Fibroblast of lung (primary cell): ENCODE results near the gene GRK5. TPM values are rescaled to one million over a fixed set of nuclear protein-coding genes. Genes with fewer than 3 reads are reported as not detected.

Experiments
- DNase-seq, 2 donors: peaks; one replicate each; pipeline versions ENCODE4 v3.0.0 to v3.0.0-alpha.2; 2010; ENCODE audit warnings: low read depth in 2 of 2
- H2AFZ ChIP-seq: 2 replicates; pipeline ENCODE4 v1.5.1; 2012; ENCODE audit warnings: low read length, control low read depth, inconsistent platforms
- H3K27ac ChIP-seq: 2 replicates; pipeline ENCODE4 v1.5.1; 2011; ENCODE audit warnings: low read length, control low read depth; ENCODE audit not compliant: insufficient read depth
- H3K27me3 ChIP-seq: 2 replicates; pipeline ENCODE4 v1.5.1; 2011; ENCODE audit warnings: mild to moderate bottlenecking, low read length; ENCODE audit not compliant: control insufficient read depth, insufficient read depth
- H3K36me3 ChIP-seq: 2 replicates; pipeline ENCODE4 v1.5.1; 2011; ENCODE audit warnings: low read length; ENCODE audit not compliant: control insufficient read depth, insufficient read depth
- H3K4me1 ChIP-seq: 2 replicates; pipeline ENCODE4 v1.5.1; 2011; ENCODE audit warnings: low read length; ENCODE audit not compliant: control insufficient read depth, insufficient read depth; ENCODE audit errors: extremely low read depth
- H3K4me2 ChIP-seq: 2 replicates; pipeline ENCODE4 v1.5.1; 2011; ENCODE audit warnings: low read length, control low read depth; ENCODE audit not compliant: insufficient read depth; ENCODE audit errors: extremely low read depth
- H3K4me3 ChIP-seq, 4 experiments: fragments of 200-600 bp in 1 of 4; sonication (generic) in 1 of 4; replicated peaks in 1 of 4; 2 replicates each; pipeline ENCODE4 v1.5.1; 2011 to 2016; ENCODE audit warnings: low read length in 4 of 4, low read depth in 3 of 4, mild to moderate bottlenecking in 3 of 4, control low read depth in 2 of 4, inconsistent platforms in 1 of 4, mixed read lengths in 1 of 4; ENCODE audit not compliant: insufficient read depth in 1 of 4; ENCODE audit errors: control extremely low read depth in 1 of 4
- H3K79me2 ChIP-seq: 2 replicates; pipeline ENCODE4 v1.5.1; 2012; ENCODE audit warnings: mild to moderate bottlenecking, low read length, inconsistent platforms; ENCODE audit not compliant: control insufficient read depth, insufficient read depth
- H3K9ac ChIP-seq: 2 replicates; pipeline ENCODE4 v1.5.1; 2011; ENCODE audit warnings: mild to moderate bottlenecking, low read length, control low read depth; ENCODE audit not compliant: insufficient read depth
- H3K9me3 ChIP-seq: 2 replicates; pipeline ENCODE4 v1.5.1; 2012; ENCODE audit warnings: low read depth, low read length; ENCODE audit not compliant: control insufficient read depth, insufficient read depth
- H4K20me1 ChIP-seq: 2 replicates; pipeline ENCODE4 v1.5.1; 2011; ENCODE audit warnings: low read length; ENCODE audit not compliant: control insufficient read depth, insufficient read depth; ENCODE audit errors: extremely low read depth
- EZH2 ChIP-seq: IDR thresholded peaks from 2 replicates; pipeline ENCODE4 v1.5.1; 2012; ENCODE audit warnings: low read length, control low read depth, mild to moderate bottlenecking; ENCODE audit errors: missing control alignments
- polyA plus RNA-seq, 2 donors: library from polyadenylated mRNA; depleted of rRNA in 1 of 2; stranded (reverse) in 1 of 2; unstranded in 1 of 2; fragments of >200 nt; gene quantifications; 2 replicates each; pipeline ENCODE4 v1.2.1, GENCODE V29; 2011 to 2012; ENCODE audit warnings: missing spikeins in 1 of 2
- total RNA-seq: library from RNA; depleted of rRNA; stranded (reverse); fragments of >200 nt; gene quantifications from 2 replicates; pipeline ENCODE4 v1.2.1, GENCODE V29; 2014
- TF ChIP-seq, protein P1 (sequence below), 2 donors: IDR thresholded peaks in 1 of 2; conservative IDR thresholded peaks in 1 of 2; 1 replicate in 1 of 2; 2 replicates in 1 of 2; pipeline ENCODE4 v1.5.1; 2011 to 2012; ENCODE audit warnings: low read length in 2 of 2, control low read depth in 1 of 2, inconsistent platforms in 1 of 2, low read depth in 1 of 2, mild to moderate bottlenecking in 1 of 2

The GRK5 gene
- total and polyA plus RNA-seq, 2 donors (not counting 1 experiment from before 2014, with no cell fraction given) = 24.1 to 90.3 TPM

DNA sequence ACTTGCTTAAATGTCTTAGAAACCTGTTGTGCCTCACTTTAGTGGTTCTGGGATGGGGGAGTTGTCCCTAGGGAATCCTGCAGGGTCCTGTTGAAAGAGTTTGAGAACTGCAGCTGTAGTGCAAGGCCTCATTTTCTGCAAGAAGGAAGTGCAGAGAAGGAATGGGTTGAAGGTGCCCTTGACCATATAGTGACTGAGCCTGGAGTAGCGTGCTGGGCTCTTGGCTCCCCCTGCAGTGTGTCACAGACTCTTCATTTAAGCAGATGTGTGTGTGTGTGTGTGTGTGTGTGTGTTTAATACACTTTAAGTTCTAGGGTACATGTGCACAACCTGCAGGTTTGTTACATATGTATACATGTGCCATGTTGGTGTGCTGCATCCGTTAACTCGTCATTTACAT is 92.2 kb downstream of the GRK5 start:
- Histone ChIP-seq H3K4me3 (no peak overlapping the region), H3K36me3 (no peaks in the 10 kb centered on the region), H3K9me3 (no peaks in the 10 kb centered on the region), H3K27me3 (no peaks in the 10 kb centered on the region), H2AFZ (no peak overlapping the region), H4K20me1 (no peaks in the 10 kb centered on the region), H3K9ac (no peak overlapping the region), H3K79me2 (peaks cover 54% of the 10 kb centered on the region), H3K27ac (no peak overlapping the region), H3K4me1 (peaks cover 8% of the 10 kb centered on the region), H3K4me2 (no peak overlapping the region)
- no peak for TF ChIP-seq EZH2
- TF ChIP-seq, protein P1, sequence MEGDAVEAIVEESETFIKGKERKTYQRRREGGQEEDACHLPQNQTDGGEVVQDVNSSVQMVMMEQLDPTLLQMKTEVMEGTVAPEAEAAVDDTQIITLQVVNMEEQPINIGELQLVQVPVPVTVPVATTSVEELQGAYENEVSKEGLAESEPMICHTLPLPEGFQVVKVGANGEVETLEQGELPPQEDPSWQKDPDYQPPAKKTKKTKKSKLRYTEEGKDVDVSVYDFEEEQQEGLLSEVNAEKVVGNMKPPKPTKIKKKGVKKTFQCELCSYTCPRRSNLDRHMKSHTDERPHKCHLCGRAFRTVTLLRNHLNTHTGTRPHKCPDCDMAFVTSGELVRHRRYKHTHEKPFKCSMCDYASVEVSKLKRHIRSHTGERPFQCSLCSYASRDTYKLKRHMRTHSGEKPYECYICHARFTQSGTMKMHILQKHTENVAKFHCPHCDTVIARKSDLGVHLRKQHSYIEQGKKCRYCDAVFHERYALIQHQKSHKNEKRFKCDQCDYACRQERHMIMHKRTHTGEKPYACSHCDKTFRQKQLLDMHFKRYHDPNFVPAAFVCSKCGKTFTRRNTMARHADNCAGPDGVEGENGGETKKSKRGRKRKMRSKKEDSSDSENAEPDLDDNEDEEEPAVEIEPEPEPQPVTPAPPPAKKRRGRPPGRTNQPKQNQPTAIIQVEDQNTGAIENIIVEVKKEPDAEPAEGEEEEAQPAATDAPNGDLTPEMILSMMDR (conservative IDR thresholded peaks at IDR 0.05 in 1 of 2, IDR thresholded peaks at IDR 0.05 in 1 of 2; ENCODE audit: low read depth in 1 of 2, low read length in 2 of 2) = peak in 1 of 2 donors; percentile 16
- peak in 1 of 2 donors; percentile 62 for DNase-seq

DNA sequence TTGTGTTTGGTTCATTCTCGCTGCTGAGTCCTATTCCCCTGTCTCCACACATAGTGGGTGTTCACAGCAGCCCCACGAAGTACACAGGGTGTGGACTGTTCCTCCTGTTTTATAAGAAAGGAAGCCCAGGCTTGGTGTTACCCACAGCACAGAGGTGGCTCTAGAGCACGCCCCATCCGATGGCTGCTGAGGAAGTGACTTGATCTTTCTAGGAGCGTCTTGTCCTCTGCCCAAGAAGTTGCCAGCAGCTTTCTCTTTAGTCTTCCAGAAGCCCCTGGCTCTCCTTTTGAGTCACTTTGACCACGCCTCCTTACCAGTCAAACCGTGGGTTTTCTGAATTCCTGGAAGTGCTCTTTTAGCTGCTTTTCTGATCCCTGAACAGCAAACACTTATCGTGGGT is 94.0 kb downstream of the GRK5 start:
- no peak overlapping the region for H3K9ac ChIP-seq
- no peaks in the 10 kb centered on the region for H4K20me1 ChIP-seq
- no peak overlapping the region for H3K4me2 ChIP-seq
- DNase-seq = peak in 1 of 2 donors; percentile 44
- TF ChIP-seq, protein P1 (conservative IDR thresholded peaks at IDR 0.05 in 1 of 2, IDR thresholded peaks at IDR 0.05 in 1 of 2; ENCODE audit: low read depth in 1 of 2, low read length in 2 of 2) = no peak
- TF ChIP-seq EZH2 = no peak
- no peaks in the 10 kb centered on the region for H3K36me3 ChIP-seq
- H3K79me2 ChIP-seq = peaks cover 60% of the 10 kb centered on the region
- H2AFZ ChIP-seq = no peak overlapping the region
- H3K9me3 ChIP-seq = no peaks in the 10 kb centered on the region
- H3K4me1 ChIP-seq = peaks cover 13% of the 10 kb centered on the region
- no peaks in the 10 kb centered on the region for H3K27me3 ChIP-seq
- H3K4me3 ChIP-seq = no peak overlapping the region
- no peak overlapping the region for H3K27ac ChIP-seq

- Histone ChIP-seq H3K27ac (no peak overlapping the region), H4K20me1 (no peaks in the 10 kb centered on the region), H3K9me3 (no peaks in the 10 kb centered on the region), H3K4me1 (peaks cover 14% of the 10 kb centered on the region), H3K79me2 (peaks cover 60% of the 10 kb centered on the region), H3K4me3 (no peak overlapping the region), H3K36me3 (no peaks in the 10 kb centered on the region), H3K4me2 (no peak overlapping the region), H3K9ac (no peak overlapping the region), H2AFZ (no peak overlapping the region), H3K27me3 (no peaks in the 10 kb centered on the region)
- DNase-seq = no peak
- no peak for TF ChIP-seq EZH2
- TF ChIP-seq, protein P1 (conservative IDR thresholded peaks at IDR 0.05 in 1 of 2, IDR thresholded peaks at IDR 0.05 in 1 of 2; ENCODE audit: low read depth in 1 of 2, low read length in 2 of 2) = no peak
These were observed 94.8 kb downstream of the GRK5 start for GRCh38 chr10:119302172-119302571.
